Measurements from ENCODE around the gene ATP2C2.

DNA sequence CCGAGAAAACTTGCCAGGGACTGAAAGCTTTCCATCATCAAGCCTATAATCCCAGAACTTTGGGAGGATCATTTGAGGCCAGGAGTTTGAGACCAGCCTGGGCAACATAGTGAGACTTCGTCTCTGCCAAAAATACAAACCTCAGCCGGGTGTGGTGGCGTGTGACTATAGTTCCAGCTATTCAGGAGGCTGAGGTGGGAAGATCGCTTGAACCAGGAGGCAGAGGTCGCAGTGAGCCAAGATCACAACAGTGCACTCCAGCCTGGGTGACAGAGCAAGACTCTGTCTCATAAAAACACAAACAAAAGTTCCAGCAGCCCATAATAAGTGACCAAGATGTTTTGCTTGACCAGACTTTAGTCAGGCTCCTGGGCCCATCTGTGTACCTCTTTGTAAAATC is 134.2 kb downstream of the ATP2C2 start:
- TF ChIP-seq, protein P1, sequence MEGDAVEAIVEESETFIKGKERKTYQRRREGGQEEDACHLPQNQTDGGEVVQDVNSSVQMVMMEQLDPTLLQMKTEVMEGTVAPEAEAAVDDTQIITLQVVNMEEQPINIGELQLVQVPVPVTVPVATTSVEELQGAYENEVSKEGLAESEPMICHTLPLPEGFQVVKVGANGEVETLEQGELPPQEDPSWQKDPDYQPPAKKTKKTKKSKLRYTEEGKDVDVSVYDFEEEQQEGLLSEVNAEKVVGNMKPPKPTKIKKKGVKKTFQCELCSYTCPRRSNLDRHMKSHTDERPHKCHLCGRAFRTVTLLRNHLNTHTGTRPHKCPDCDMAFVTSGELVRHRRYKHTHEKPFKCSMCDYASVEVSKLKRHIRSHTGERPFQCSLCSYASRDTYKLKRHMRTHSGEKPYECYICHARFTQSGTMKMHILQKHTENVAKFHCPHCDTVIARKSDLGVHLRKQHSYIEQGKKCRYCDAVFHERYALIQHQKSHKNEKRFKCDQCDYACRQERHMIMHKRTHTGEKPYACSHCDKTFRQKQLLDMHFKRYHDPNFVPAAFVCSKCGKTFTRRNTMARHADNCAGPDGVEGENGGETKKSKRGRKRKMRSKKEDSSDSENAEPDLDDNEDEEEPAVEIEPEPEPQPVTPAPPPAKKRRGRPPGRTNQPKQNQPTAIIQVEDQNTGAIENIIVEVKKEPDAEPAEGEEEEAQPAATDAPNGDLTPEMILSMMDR (IDR thresholded peaks at IDR 0.05; ENCODE audit: insufficient read depth, low read length) = no peak
- TF ChIP-seq, protein P2, sequence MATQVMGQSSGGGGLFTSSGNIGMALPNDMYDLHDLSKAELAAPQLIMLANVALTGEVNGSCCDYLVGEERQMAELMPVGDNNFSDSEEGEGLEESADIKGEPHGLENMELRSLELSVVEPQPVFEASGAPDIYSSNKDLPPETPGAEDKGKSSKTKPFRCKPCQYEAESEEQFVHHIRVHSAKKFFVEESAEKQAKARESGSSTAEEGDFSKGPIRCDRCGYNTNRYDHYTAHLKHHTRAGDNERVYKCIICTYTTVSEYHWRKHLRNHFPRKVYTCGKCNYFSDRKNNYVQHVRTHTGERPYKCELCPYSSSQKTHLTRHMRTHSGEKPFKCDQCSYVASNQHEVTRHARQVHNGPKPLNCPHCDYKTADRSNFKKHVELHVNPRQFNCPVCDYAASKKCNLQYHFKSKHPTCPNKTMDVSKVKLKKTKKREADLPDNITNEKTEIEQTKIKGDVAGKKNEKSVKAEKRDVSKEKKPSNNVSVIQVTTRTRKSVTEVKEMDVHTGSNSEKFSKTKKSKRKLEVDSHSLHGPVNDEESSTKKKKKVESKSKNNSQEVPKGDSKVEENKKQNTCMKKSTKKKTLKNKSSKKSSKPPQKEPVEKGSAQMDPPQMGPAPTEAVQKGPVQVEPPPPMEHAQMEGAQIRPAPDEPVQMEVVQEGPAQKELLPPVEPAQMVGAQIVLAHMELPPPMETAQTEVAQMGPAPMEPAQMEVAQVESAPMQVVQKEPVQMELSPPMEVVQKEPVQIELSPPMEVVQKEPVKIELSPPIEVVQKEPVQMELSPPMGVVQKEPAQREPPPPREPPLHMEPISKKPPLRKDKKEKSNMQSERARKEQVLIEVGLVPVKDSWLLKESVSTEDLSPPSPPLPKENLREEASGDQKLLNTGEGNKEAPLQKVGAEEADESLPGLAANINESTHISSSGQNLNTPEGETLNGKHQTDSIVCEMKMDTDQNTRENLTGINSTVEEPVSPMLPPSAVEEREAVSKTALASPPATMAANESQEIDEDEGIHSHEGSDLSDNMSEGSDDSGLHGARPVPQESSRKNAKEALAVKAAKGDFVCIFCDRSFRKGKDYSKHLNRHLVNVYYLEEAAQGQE (IDR thresholded peaks at IDR 0.05; ENCODE audit: insufficient replicate concordance, low read depth) = no peak
- no peak for TF ChIP-seq POLR2AphosphoS5 (IDR thresholded peaks at IDR 0.05; ENCODE audit: low read depth)

All from HL-60 (cell line).